GM18526 (cell line): ENCODE data around the gene ZNF564.
A peak's percentile ranks its signal among the peaks of the same experiment; 100 is the strongest.

Experiments used
- POLR2A ChIP-seq: IDR thresholded peaks from 3 replicates; pipeline ENCODE4 v1.6.1; 2011; ENCODE audit not compliant: insufficient read length; ENCODE audit errors: extremely low read depth

Gene ZNF564

DNA sequence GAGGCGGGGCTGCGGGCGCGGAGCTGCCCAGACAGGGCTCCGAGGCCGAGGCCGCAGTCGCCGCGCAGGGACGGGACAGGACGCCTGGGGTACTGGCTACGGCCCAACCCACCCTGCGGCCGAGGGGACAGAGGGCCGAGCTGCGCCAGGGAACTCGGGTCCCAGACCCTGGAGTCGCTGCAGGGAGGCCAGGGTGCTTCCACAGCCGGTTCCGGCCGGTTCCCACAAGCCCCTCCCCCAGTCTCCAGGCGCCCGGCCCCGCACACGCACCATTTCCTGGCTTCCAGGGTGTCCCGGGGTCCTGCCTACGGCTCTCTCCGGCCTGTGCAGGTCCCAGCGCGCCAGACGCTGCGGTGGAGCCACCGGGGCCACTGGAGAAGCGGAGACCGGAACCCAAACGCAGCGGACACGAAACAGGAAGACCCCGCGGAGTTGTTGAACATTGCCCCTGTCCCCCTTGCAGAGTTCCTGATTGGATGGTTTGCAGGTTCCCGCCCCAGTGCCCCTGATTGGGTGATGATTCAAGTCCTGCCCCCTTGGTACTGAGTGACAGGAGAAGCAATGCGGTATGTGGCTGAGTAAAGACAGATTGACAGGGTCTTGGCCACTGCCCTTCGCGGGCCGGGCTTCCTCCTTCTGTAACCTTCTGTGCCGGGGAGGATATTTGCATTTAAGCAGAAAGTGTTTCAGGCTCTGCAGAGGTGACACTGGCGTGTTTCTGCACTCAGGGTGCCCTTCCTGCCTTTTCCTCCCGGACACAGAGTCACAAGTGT lies at the start of gene ZNF564:
Gene ZNF564 (minus strand): TSS at position 423 of the 773 bp plus-strand sequence. CDS start 150 bp downstream, at position 273.
- peak; percentile 94 for TF ChIP-seq POLR2A

DNA sequence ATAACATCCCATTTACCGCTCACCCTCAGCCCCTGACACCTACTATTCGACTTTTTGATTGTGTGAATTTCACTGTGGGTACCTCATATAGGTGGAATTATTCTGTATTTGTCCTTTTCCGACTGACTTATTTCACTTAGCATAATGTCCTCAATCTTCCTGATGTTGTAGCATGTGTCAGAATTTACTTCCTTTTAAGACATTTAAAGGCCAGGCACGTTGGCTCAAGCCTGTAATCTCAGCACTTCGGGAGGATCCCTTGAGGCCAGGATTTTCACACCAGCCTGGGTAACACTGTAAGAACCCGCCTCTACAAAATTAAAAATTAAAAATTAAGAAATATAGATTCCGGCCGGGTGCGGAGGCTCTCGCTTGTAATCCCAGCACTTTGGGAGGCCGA lies 46.3 kb upstream of the ZNF564 start:
- TF ChIP-seq POLR2A, result no peak

DNA sequence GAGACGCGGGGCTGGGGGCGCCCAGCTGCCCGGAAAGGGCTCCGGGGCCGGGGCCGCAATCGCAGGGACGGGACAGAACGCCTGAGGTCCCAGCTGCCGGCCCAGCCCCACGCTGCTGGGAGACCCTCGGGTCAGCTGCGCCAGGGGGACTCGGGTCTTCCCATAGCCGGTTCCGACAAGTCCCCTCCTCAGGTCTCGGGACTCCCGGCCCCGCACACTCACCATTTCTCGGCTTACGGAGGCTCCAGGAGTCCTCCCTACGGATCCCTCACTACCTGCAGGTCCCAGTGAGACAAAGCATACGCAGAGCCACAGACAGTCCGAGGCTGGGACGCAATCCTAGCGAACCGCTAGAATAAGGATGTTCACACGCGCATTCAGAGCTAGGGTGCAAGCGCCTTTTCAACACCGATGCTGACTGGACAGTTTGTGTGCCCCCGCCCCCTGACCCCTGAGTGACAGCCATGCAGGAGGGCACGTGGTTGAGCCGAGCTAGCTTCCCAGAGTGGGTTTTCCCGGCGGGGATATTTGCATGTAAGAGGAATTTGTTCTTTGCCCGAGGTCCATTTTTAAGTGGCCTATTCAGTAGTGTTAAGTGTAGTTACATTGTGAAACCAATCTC lies 45.8 kb upstream of the ZNF564 start:
- TF ChIP-seq POLR2A, result no peak

DNA sequence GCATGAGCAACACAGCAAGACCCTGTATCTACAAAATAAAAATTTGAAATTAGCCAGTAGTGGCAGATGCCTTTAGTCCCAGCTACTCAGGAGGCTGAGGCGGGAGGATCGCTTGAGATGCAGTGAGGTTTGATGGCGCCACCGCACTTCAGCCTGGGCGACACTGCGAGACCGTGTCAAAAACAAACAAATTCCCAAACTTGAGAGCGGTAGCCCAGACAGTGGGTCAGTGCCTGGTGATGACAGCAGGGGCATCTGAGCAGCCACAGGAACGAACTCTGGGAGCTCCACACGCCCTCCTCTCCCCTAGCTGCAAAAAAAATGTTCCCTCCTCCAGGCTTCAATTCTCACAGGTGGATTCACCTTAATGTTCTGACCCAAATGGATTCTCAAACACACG lies 45.2 kb upstream of the ZNF564 start:
- TF ChIP-seq POLR2A, result no peak

DNA sequence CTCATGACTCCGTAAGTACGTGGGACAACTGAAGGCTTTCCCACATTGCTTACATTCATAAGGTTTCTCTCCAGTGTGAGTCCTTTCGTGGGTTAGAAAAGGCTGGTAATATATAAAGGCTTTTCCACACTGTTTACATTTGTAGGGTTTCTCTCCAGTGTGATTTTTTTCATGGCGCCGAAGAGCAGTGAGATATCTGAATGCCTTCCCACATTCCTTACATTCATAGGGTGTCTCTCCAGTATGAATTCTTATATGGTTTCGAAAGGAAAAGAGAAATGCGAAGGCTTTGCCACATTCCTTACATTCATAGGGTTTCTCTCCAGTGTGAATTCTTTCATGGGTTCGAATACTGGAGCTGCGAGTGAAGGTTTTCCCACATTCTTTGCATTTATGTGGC lies 29.8 kb upstream of the ZNF564 start:
- no peak for TF ChIP-seq POLR2A

DNA sequence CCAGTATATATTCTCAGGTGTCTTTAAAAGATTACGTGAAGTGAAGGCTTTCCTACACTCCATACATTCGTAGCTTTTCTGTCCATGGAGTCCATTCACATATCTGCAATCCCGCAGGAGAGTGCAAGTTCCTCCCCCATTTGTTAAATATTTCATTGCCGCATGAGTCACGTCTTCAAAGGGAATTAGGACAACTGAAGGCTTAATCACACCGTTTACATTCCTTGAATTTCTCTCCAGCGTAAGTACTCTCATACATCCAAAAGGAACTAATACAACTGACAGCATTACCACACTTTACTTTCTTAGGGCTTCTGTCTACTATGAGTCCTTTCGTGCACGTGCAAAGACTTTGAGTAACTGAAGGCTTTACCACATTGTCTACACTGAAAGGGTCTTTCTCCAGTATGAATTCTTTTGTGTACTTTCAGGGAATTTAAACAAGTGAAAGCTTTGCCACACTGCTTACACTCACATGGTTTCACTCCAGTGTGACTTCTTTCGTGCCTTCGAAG lies 29.0 kb upstream of the ZNF564 start:
- TF ChIP-seq POLR2A, result no peak

DNA sequence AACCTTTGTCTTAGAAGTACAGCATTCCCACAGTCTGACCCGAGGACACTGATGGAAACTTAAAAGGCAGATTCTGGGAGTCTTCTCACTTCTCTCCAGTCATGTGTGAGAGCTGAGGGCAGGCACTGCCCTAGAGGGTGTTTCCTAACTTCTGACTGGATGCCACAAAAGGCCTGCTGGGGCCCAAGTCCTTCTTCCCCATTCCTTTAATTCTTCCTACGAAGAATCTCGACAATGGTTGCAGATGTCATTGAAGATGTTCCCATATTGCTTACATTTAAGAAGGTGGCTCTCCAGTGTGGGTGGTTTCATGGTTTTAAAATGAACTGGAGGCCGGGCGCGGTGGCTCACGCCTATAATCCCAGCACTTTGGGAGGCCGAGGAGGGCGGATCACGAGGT lies 27.4 kb upstream of the ZNF564 start:
- TF ChIP-seq POLR2A, result no peak

DNA sequence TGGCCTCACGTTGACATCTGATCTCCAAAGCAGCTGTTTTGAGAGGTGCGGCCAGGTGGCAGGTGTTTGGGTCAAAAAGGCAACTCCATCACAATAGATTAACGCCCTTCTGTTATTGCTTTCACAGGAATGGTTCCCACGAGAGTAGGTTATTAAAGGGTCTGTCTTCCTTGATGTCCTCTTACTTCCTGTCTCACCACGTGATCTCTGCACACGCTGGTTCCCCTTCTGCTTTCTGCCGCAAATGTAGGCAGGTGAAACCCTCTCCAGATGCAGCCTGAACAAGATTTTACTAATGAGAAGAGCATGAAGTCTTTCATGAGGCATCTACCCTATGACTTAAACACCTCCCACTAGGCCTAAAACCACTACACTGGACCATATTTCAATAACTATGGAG lies 22.8 kb upstream of the ZNF564 start:
- no peak for TF ChIP-seq POLR2A

DNA sequence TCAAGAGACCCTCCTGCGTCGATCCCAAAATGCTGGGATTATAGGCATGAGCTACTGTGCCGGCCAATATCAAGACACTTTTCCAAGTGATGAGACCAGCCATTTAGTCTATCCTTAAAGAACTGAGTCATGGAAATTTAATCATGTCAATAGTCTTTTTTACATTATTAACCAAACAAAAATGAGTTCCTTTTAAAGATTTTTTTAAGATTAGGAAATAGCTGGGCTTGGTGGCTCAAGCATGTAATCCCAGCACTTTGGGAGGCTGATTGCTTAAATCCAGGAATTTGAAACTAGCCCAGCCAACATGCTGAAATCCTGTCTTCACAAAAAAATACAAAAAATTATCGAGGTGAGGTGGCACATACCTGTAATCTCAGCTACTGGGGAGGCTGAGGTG lies 16.7 kb upstream of the ZNF564 start:
- no peak for TF ChIP-seq POLR2A

DNA sequence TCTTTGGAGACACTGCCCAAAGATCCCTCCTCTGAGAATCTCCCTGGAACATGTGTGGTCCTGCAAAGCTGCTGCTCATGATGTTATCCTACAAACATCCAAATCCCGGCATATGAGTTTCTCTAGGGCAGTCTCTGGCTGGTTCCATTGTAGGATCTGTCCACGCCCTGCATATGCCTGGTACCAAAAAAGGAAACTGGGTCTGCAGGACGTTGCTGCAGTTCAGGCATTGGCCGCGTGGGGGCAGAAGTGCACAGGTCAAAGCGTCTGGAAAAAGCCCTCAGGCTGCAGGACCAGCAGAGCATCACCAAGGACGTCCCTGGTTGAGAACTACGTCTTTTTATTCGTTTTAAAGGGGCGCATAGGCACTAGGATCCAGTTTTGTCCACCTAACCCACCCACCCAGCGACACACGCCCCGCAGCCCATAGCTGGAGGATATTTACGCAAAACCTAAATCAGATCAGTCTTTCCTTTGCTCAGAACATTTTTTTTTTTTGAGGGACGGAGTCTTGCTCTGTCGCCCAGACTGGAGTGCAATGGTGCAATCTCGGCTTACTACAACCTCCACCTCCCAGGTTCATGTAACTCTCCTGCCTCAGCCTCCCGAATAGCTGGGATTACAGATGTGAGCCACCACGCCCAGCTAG lies 12.9 kb upstream of the ZNF564 start:
- TF ChIP-seq POLR2A, result no peak

DNA sequence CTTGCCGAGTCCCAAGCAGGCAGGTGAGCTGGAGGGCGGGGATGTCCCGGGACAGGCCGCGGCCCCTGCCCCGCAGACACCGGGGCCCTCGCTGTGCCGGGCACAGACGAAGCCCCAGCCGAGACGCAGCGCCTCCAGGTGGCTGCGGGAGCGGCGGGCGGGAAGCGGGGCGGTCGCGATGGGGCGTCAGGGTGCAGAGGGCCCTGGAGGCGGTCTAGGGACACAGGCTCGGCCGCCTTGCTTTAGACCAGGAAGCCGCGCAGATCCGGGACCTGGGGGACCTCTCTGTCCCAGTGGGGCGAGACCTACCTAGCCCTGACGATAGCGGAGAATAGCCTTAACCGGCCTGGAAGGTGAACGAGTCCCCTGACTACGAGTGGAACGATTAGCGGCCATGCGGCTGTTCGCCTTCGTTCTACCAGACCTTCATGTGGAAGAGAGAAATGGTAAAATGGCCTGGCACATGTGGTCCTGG lies 4.2 kb upstream of the ZNF564 start:
- TF ChIP-seq POLR2A, result no peak

DNA sequence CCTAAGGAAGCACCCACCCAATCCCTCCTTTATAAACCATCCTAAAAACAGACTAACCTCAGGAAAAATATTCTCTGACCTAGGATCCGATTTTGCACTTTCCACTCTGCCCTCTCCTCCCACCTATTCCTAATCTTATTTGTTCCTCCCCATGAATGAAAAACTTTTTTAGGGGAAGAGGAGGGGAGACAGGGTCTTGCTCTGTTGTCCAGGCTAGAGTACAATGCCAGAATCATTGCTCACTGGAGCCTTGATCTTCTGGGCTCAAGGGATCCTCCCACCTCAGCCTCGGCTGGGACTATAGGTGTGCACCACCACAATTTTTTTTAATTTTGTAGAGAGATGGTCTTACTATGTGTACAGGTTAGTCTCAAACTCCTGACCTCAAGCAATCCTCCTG lies 4.4 kb downstream of the ZNF564 start:
- no peak for TF ChIP-seq POLR2A

DNA sequence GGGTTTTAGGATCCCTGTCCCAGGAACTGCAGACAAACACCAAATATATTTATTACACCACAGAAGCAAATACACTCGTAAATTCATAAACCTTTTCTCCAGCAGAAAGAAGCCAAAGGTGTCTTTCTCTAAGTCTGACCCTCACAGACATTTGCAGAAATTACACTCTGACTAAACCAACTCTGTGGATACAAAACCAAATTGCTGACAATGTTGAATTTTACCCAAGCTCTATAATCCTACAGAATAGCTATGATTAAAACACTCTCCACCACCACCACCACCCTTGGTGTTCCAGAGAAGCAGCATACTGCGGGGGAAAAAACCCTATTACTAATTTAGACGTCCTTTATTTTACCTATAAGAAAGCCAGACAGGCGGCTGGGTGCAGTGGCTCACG lies 5.2 kb downstream of the ZNF564 start:
- no peak for TF ChIP-seq POLR2A

DNA sequence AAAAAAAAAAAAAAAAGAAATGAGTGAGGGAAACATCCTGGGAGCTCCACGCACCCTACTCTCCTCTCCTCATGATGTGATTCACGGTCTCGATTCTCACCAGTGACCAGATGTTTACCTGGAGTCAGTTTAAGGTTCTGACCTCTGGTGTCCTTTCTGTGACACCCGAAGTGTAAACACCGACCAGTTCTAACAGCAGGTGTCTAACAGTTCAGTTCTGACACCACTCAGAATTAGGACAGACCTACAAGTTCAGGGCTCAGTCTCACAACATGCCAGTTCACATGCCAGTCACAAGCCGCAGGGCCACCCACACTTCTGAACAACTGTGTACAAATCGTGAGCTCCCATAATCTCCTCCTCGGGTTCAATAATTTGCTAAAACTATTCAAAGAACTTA lies 6.0 kb downstream of the ZNF564 start:
- no peak for TF ChIP-seq POLR2A

DNA sequence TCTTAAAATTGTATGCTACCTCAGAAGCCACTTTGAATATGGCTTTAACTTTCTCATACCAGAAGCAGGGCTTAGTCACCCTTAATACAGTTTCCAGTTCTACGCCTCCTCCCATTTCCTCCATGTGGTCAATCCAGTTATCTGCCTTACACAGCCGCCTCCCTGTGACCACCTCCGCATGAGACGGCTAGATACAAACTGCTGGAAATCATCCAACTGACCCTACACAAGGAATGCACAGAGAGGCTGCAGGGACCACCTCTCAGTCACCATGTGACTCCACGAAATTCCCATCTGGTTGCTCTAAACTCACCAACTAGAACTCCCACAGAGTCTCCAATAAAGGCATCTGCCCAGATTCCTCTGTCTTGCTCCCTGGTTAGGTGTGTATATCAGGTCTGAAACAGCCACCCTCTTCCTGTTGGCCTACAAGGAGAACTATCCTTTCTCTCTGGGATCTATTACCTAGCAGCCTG lies 6.8 kb downstream of the ZNF564 start:
- no peak for TF ChIP-seq POLR2A

DNA sequence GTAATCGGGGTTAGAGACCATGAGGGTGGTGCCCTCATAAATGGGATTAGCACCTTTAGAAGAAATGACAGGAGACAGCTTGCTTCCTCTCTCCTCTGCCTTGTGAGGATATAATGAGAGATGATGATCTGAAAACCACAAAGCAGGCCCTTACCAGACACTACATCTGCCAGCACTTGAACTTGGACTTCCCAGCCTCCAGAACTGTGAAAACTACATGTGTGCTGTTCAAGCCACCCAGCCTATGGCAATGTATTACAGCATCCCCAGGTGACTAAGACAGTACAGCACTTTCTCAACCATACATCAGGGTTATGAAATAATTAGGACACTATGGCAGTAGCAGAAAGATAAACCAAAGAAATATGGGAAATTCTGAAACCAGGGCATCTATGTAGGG lies 7.4 kb downstream of the ZNF564 start:
- no peak for TF ChIP-seq POLR2A

DNA sequence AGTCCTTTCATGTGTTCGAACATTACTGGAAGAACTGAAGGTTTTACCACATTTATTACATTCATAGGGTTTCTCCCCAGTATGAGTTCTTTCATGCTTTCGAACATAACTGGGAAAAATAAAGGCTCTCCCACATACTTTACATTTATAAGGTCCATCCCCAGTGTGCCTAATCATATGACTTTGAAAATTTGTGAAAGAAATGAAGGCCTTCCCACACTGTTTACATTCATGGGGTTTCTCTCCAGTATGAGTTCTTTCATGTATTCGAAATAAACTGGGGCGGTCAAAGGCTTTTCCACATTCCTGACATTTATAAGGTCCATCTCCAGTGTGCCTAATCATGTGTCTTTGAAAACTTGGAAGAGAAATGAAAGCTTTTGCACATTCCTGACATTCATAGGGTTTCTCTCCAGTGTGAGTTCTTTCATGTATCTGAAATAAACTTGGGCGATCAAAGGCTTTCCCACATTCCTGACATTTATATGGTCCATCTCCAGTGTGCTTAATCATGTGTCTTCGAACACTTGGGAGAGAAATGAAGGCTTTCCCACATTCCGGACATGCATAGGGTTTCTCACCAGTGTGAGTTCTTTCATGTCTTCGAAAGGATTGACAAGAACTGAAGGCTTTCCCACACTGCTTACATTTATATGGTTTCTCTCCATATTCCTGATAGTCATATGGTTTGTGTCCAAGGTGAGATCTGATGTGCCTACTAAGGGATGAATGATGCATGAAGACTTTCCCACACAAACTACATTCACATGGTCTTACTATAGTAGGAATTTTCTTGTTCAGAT lies 24.0 kb downstream of the ZNF564 start:
- TF ChIP-seq POLR2A, result no peak
